GM19324 (cell line): ENCODE results near the gene LSM14B.
"Not testable (repeated sequence)": the region's sequence is repeated elsewhere in the genome, so short reads cannot be mapped to it uniquely, and the experiment has no call there.

ENCODE experiments used
- ATAC-seq: cut with Tn5 transposase; IDR thresholded peaks from one replicate; pipeline ENCODE4 v1.9.1; 2021; ENCODE audit warnings: mild to moderate bottlenecking, moderate library complexity; ENCODE audit not compliant: unreplicated experiment, low FRiP score

Gene LSM14B

DNA sequence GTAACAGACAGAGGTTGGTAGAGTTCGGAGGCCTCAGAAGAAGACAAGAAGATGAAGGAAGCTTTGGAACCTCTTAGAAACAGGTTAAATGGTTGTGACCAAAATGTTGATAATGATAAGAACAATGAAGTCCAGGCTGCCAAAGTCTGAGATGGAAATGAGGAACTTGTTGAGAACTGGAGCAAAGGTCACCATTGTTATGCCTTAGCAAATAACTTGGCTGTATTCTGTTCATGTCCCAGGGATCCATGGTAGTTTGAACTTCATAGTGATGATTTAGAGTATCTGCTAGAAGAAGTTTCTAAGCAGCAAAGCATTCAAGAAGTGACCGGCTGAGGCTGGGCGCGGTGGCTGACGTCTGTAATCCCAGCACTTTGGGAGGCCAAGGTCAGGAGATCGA lies 11.1 kb upstream of the LSM14B start:
- no peak for ATAC-seq

DNA sequence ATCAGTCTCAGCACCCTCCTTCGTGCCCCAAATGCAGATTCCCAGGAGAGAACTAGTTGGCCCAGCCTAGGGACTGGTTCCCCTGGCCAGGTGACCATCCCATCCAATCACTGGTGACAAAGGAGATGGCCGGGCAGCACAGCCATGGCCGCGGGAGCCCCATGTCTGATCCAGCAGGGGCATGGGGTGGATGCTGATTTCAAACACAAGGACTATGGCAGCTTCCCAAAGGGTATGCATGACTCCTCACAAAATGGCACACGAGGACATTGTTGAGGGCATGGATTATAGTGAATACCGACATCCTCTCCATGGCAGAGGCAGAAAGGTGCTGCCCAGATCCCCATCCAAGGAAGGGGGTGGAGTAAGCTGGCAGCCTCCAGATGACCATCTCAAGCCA lies 9.9 kb upstream of the LSM14B start:
- ATAC-seq, result no peak

DNA sequence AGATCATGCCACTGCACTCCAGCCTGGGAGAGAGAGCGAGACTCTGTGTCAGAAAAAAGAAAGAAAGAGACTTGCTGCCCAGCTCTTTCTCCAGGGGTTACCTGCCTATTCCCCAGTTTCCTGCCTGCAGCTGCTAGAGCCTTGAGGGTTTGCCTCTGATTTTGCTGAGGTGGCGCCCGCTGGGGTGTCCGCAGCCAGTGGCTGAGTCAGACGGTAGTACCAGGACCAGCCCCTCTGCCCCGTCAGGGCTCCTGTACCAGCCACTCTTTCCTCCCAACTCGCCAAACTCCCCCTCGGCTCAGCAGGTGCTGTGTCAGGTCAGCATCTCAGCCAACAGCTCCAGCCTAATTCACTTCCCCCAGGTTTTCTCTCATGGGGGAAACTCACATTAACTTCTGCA lies 7.4 kb upstream of the LSM14B start:
- no peak for ATAC-seq

DNA sequence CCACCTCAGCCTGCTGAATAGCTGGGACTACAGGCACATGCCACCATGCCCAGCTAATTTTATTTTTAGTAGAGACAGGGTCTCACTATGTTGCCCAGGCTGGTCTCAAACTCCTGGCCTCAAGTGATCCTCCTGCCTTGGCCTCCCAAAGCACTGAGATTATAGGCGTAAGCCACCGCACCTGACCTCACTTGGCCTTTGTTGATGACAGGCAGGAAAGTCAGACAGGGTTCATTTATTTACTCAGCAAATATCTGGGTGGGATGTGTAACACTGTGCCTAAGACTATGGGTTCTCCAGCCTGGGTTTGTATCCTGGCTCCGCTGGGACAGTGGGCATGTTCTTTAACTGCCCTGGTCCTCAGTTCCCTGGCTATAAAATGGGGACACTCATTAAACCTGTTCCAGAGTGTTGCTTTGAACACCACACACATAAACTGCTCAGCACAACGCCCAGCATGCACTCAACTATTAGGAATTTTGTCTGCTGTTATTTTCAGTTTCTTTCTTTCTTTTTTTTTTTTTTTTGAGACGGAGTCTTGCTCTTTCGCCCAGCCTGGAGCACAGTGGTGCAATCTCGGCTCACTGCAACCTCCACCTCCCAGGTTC lies 6.4 kb upstream of the LSM14B start:
- not testable (repeated sequence) for ATAC-seq

DNA sequence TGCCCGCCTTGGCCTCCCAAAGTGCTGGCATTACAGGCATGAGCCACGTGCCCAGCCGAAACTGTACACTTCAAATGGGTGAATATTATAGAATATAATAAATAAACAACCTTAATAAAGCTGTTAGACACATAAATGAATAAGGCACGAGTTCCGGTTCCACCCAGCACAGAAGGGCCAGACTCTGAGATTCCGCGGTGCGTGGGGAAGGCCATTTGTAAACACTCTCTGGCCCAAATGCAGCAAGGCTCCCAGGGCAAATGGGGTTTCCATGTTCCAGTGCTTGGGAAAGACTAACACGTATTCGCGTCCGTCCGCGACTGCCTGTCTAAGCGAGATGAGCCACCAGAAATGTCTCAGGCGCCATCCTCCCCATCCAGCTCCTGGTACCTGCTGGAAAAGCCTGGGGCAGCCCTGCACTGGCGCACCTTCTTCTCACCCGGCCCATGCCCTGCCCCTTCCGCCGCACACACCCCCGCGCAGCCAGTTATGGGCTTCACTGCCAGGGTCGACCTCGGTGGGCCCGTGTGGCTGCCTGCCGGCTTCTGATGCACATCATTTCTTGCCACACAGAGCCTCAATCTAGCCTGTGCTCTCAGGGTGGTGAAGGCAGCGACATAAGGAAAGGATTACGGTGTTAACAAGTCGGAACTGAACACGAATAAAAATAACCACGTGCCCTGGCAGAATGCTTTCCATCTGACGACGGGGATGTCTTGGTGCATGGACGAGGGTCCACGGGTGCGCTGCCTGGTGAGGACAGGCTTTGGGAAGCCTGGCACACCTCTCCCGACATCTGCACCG lies 5.5 kb upstream of the LSM14B start:
- no peak for ATAC-seq

DNA sequence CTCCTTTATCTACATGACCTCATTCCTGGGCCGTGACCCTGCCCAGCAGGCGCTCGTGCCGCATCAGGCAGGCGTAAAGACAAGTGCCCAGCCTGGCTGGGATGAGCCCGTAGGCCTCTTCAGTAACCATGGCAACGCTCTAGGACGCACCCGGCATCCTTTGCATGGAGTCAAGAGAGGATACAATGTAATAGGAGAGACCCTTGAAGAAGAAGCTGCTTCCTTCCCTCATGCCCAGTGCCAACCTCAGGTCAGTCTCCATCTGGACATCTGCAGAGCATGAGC lies 5.0 kb upstream of the LSM14B start:
- no peak for ATAC-seq

DNA sequence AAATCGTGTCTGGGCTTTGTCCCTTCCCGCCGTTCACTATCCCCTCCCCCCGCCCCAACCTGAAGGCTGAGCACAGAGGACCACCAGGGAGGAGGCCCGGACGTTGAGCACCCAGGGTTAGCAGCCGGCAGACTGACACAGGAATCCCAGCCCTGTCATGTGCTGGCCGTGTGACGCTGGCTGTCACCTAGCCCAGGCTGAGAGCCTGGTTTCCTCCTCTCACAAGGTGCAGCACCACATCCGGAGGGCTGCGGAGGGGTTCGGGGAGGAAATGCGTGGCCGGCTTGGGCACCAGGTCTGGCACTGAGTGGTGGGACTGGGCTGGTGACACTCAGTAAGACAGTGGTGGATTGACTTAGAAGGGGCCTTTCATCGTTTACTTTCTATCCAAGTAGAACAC lies 4.6 kb upstream of the LSM14B start:
- no peak for ATAC-seq

DNA sequence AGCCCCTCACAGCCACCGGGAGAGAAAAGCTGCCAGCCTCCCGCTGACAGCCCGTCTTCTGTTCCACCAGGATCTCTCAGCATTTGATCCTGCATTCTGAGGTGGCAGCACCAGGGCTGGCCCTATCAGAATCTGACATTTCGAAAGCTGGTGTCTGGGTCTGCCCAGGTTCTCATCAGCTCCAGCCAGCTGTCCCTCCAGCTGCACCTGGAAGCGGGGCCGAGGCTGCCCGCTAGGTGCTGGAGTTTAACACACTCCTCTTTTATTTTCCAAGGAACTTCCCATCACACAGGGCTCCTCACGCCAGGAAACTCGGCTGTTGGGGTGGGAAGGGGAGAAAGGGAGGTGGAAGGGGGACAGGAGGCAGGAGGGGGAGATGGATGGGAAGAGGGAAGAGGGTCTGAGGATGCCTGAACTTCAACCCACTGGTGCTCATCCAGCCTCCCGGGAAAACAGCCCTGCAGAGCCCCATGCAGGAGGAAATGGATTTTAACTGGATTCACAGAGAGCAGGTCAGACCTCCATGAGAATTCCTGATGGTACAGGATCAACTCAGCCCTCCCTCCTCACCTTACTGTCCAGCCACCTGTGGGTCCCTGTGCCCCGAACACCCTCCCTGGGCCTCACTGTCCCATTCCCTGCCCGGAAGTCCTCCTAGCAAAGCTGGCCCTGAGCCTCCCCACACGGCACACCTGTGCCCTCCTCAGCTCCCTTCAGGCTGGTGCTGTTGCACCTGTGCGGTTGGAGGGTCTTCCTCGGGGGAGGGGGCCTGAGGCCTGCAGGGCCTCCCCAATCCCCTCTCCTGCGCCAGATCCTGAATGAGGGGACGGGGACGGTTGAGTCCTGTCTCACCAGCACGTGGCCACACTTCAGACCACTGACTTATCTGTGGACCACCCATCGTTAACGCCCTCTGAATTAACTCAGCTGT lies 3.9 kb upstream of the LSM14B start:
- ATAC-seq, result no peak

DNA sequence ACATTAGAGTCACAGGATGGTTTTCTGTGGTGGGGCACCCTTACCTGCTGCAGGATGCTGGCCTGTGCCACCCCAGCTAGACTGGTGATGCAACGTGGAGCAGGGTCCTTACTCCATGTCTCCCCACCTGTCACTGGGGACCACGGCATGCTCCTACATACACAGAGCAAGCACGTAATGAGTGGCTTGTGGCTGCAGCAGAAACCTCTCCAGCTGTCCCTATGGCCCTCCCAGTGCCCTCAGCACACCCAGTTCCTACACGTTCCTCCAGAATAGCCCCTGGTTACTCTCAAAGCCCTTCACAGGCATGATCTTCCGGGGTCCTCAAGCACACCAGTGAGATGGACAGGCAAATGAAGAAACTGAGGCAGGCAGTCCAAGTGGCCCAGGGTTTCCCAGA lies 3.2 kb upstream of the LSM14B start:
- ATAC-seq, result no peak

DNA sequence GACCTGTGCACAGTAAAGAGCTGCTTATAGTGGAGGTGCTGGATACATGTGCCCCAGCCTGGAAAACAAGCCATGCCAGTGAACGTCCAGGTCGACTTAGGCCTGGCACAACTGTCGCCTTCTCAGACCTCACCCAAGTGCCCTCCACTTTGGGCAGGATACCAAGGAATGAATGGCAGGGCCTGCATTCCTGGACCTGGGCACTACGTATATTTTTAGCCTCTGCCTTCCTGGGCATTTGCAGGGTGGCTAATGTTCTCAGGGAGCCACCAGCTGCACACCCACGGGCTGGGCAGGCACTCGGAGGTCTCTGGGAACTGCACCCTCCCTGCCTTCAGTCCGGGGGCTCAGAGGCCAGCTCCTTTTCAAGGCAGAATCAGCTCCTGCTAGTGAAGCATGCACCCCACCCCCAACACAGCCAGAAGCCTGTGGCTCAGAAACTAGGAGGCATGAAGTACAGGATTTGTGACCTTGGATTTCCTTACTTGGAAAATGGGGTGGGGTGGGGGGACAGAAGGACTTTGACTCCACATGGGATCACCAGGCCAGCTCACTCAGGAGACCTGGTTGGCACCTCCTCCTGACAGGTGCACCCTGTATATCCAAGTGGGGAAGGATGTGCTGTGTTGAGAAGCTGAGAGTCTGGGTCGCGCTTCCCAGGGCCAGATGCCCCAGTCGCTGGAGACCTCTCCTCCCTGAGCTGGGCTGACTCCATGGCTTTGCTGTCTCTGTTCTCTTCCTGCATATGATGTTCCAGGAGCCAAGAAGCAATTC lies 2.5 kb upstream of the LSM14B start:
- ATAC-seq, result no peak

DNA sequence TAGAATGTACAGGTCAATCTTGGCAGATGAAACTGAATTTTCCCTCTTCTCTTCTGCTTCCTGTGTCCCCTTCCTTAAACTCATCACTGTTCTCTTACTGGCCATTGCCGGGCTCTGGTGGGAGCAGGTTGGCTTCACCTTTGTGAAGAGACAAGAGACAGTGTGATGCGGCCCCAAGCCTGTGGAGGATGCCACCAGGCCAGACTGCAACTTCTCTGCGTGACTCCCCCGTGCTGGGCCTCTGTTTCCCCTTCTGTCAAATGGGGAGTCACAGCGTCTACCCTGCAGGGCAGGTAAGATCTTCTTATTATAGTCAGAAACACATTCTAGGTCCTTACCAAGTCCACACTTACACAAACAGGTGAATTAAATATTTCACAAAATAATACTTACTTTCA lies 1.9 kb upstream of the LSM14B start:
- ATAC-seq, result no peak

DNA sequence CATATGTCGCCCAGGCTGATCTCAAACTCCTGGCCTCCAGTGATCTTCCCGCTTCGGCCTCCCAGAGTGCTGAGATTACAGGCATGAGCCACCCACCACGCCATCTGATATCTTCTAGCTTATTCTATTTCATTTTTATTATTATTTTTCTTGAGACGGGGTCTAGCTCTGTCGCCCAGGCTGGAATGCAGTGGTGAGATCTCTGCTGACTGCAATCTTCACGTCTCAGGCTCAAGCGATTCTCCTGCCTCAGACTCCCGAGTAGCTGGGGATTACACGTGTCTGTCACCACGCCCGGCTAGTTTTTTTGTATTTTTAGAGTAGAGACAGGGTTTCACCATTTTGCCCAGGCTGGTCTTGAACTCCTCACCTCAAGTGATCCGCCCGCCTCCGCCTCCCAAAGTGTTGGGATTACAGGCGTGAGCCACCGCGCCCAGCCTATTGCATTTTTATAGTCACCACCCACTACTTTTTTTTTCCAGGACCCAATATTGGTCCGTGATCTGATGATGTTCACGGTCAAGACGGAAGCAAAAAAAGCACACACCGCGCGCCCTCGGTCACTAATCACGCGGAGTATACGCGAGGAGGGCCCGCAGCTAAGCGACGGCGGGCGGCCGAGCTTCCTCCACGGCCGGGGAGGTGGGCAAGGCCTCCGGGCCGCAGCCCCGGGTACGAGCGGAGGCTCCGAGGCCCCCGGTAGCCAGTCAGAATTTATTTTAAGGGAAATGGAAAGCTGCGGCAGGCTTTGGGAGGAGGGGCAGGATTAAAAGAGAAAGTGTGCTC lies 1.1 kb upstream of the LSM14B start:
- peak; percentile 15 for ATAC-seq

DNA sequence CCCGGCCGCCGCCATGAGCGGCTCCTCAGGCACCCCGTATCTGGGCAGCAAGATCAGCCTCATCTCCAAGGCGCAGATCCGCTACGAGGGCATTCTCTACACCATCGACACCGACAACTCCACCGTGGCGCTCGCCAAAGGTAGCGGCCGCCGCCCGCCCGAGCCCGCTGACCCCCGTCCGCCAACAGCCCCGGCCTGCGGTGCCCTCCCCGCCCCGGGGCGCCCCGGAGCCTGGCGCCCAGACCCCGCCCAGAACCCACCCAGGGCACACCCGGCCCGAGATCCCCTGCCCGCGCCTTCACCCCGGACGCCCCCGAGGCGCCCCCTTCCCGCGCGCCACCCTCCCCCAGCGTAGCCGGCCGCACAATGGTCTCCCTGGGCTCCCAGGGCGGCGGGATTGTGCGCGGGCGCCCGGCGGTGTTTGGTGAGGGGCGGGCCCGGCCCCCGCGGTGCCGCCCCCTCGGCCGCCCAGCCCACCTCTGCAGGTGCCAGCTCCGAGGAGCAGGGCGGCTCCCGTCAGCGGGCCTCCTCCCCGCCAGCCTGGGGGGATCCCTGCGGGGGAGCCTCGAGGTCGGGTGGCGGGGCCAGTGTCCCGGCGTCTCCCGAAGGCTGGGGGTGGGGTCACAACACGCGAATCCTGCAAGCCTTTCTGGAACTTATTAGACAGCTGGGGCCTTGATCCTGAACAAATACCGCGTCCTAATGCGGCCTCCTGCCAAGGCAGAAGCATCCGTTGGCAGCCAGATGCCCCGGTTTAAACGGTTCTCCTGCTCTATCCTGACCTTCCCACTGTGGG lies 577 bp downstream of the LSM14B start:
- ATAC-seq, result peak; percentile 21

DNA sequence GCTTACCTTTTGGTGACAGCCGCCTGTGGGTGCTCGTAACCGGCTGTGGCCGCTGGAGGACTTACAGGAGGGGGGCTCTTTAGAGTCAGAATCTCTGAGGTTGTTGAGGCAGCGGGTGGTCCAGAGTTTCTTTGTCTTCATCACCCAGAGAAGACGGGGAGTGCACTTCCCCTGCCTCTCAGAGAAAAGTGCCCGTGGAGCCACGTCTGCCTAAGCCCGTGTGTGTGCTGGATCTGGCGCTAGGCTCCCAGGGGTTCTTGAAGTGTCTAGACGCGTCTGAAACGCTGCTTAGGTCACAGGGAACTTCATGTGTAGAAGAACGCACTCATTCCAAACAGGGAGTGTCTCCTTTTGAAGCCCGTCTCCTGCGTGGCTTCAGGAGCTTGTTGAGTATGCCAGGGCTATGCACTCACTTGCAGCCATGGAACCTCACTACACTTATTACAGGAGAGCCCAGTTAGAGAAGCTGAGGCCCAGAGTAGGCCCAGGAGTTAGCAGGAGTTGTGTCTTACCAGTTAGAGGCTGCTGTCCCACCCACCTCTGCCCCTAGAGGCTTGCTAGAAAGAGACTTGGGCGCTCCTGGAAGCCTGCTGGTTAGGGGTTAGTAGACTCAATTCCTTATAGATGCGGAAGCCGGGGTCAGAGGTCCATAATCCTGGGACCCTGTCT lies 1.3 kb downstream of the LSM14B start:
- no peak for ATAC-seq

DNA sequence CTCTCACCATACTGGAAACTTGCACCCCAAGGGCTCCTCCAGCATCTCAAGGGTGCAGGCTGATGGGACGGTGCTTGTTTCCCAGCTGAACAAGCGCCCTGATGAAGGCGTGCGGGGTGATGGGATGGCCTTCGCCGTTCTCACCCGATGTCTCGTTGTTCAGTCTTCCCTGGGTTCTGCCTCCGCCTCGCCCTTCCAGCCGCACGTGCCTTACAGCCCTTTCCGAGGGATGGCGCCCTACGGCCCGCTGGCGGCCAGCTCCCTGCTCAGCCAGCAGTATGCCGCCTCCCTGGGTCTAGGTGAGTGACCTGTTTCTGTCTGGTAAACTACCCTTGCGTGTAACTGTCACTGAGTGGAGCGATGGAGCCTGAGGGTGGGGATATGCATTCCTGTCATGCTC lies 3.9 kb downstream of the LSM14B start:
- no peak for ATAC-seq

DNA sequence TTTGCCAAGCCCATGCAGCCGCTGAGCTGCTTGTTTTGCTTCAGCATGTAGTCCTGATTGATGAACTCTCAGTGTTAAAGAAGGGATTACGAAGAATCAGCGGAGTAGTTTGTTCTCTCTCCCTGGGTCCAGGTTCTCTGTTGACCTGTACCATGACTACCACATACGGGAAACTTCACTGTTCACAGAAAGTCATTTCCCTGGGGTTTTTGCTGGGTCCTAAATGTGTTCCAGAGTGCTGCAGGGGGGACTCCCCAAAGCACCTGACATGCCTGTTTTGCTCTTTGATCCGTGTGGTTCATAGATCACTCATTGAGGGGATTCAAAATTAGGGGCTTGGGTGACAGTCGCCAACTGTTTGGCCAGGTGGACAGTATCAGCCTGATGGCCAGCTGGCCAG lies 5.5 kb downstream of the LSM14B start:
- ATAC-seq, result no peak

DNA sequence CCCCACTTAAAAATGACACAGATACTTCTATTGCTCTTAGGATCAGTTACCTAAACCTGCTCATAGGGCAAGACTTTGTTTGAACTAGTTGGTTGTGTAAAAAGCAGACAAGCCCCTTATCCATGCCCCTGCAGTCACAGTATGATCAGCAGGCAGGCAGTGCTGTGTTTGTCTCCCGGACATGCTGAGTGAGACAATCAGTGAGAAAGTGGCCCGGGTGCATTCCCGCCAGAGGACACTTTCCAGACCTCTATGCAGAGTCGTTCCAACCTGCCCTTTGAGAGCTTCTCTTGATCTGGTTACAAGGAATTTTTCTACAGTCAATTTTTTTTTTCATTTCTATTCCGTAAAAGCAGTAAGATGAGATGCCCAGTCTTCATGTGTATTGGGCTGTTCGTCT lies 6.2 kb downstream of the LSM14B start:
- no peak for ATAC-seq

DNA sequence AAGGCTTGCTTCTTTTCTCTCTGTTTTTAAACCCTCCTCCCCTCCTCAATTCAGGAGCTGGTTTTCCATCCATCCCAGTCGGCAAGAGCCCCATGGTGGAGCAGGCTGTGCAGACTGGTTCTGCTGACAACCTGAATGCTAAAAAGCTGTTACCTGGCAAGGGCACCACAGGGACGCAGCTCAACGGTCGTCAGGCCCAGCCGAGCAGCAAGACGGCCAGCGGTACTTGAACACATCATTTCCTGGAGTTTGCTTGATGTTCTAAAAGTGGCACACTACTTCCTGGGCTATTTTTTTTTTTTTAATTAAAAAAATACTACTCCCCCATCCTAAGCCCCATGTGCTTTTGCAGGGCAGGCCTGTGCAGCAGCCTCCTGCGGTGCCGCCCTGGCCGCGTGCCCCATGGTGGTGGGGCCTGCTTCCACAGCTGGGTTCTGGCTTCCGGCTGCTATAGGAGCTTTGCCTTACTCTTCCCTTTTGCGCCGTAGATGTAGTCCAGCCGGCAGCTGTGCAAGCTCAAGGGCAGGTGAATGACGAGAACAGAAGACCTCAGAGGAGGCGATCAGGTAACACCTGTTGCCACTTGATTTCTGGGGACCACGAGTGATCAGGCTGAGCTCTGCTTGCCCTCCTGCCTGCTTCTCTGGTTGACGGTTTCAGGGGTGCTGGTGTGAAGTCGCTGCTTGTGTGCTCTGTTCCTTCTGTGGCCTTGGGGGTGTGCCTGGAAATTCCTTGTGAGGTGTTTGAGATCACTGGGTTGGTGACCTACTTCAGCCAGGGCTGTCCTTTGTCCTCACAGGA lies 7.7 kb downstream of the LSM14B start:
- ATAC-seq, result no peak
